ENCODE measurements around the gene ICA1. TPM values are rescaled to one million over a fixed set of nuclear protein-coding genes. Genes with fewer than 3 reads are reported as not detected.

The ICA1 gene
- total RNA-seq, 1 experiment from 2014 or later: 28.8 TPM

GRCh38 chr7:8115547-8116402 lies 146.2 kb downstream of the ICA1 start:
- peaks cover 12% of the 10 kb centered on the region for H3K4me1 ChIP-seq (ENCODE audit: insufficient read depth, low read length)
- Mint-ChIP-seq H3K4me3 (no peak overlapping the region), H3K27ac (no peak overlapping the region; a peak in 1 of 7 replicates), H3K4me1 (peaks cover 31 to 32% of the 10 kb centered on the region in 2 experiments), H3K9me3 (peaks cover 0 to 11% of the 10 kb centered on the region in 2 experiments; a peak in 4 of 5 replicates), H3K27me3 (ENCODE audit: low read depth) (no peaks in the 10 kb centered on the region), H3K36me3 (ENCODE audit: insufficient read depth in 1 of 3, low read depth in 3 of 3) (peaks cover 11 to 17% (median 12%) of the 10 kb centered on the region in 3 experiments)
- no peak for TF ChIP-seq CTCF (conservative IDR thresholded peaks at IDR 0.05)
- H3K4me2 ChIP-seq (ENCODE audit: insufficient read depth, insufficient read length, low read length): no peak overlapping the region
- no peaks in the 10 kb centered on the region for H3K79me2 ChIP-seq (ENCODE audit: insufficient read depth, low read length)
- no peak overlapping the region for H3K4ac ChIP-seq (ENCODE audit: low read depth, low read length)
- no peak overlapping the region for H2BK15ac ChIP-seq (ENCODE audit: low read depth, low read length)
- H2BK120ac ChIP-seq (ENCODE audit: low read depth, low read length, poor library complexity, severe bottlenecking): no peak overlapping the region
- no peak overlapping the region for H3K9ac ChIP-seq (ENCODE audit: extremely low read depth, insufficient read length, low read length)
- no peak overlapping the region for H3K18ac ChIP-seq (ENCODE audit: insufficient read length, low read depth, low read length)
- WGBS (ENCODE audit: extremely low coverage, insufficient read length, low lambda C conversion rate): no CpG with 5 or more reads among the region's 3 CpGs
- no peaks in the 10 kb centered on the region for H3K9me3 ChIP-seq (ENCODE audit: control insufficient read depth, low read depth, low read length)
- H4K20me1 ChIP-seq (ENCODE audit: control insufficient read depth, insufficient read depth, insufficient read length): no peaks in the 10 kb centered on the region
- H3K14ac ChIP-seq (ENCODE audit: insufficient read depth, low read length): no peak overlapping the region
- H4K5ac ChIP-seq (ENCODE audit: insufficient read length, low read depth, low read length): no peak overlapping the region
- no peak overlapping the region for H3K56ac ChIP-seq (ENCODE audit: insufficient read length, low read depth, low read length)
- H4K91ac ChIP-seq (ENCODE audit: insufficient read length, low read depth, low read length): no peak overlapping the region
- H2AFZ ChIP-seq (ENCODE audit: low read length): no peak overlapping the region
- H2BK20ac ChIP-seq (ENCODE audit: low read depth, low read length, poor library complexity, severe bottlenecking): no peak overlapping the region
- H3K27ac ChIP-seq (ENCODE audit: insufficient read length, low read depth, low read length): no peak overlapping the region
- no peak overlapping the region for H3K23ac ChIP-seq (ENCODE audit: insufficient read length, low read depth, low read length)
- no peak overlapping the region for H4K8ac ChIP-seq (replicated peaks; ENCODE audit: insufficient read length, low read depth, low read length)
- H2AK5ac ChIP-seq (ENCODE audit: insufficient read length, low read length): no peak overlapping the region
- no peak overlapping the region for H2BK5ac ChIP-seq (ENCODE audit: insufficient read length, low read length)
- no peaks in the 10 kb centered on the region for H3K27me3 ChIP-seq (ENCODE audit: insufficient read depth, low read length)
- no peaks in the 10 kb centered on the region for H3K79me1 ChIP-seq (ENCODE audit: insufficient read depth, low read depth, low read length, poor library complexity, severe bottlenecking)
- no peak overlapping the region for H2BK12ac ChIP-seq (ENCODE audit: insufficient read length, low read depth, low read length)
- H3K23me2 ChIP-seq (ENCODE audit: insufficient read length, low read depth, low read length, poor library complexity, severe bottlenecking): no peaks in the 10 kb centered on the region
- no peak for DNase-seq
- no peak overlapping the region for H3T11ph ChIP-seq (ENCODE audit: low read length)

All from H9 (cell line).